K562 (cell line): Measurements from ENCODE around the gene OTUD5. TPM values are rescaled to one million over a fixed set of nuclear protein-coding genes. Genes with fewer than 3 reads are reported as not detected.

Experiments used
- ATF7 ChIP-seq: fragments of 450-650 bp; IDR thresholded peaks from 2 replicates; pipeline ENCODE4 v1.7.1; 2014; ENCODE audit warnings: mild to moderate bottlenecking, moderate library complexity
- EP300 ChIP-seq: IDR thresholded peaks from 2 replicates; pipeline ENCODE4 v1.6.1; 2012; ENCODE audit warnings: low read length, improper control_type of control experiment
- HCFC1 ChIP-seq: IDR thresholded peaks from 2 replicates; pipeline ENCODE4 v1.6.1; 2012; ENCODE audit warnings: low read depth, low read length, improper control_type of control experiment
- MEIS2 ChIP-seq: fragments of 450-650 bp; IDR thresholded peaks from 2 replicates; pipeline ENCODE4 v1.6.1; 2014; ENCODE audit warnings: mild to moderate bottlenecking; ENCODE audit not compliant: partially characterized antibody
- NKRF ChIP-seq: fragments of 450-650 bp; IDR thresholded peaks from 2 replicates; pipeline ENCODE4 v1.6.1; 2016; ENCODE audit warnings: borderline replicate concordance
- NR2C2 ChIP-seq, 2 experiments: fragments of 200-800 bp in 1 of 2; sonication (Bioruptor generic) in 1 of 2; sonication (generic) in 1 of 2; formaldehyde crosslinking in 1 of 2; IDR thresholded peaks; 2 replicates each; pipeline versions ENCODE4 v1.6.1 to v1.8.0; 2016 to 2022; ENCODE audit warnings: mild to moderate bottlenecking in 1 of 2, missing compliant biosample characterization in 1 of 2, missing genetic modification characterization in 1 of 2, missing genetic modification reagents in 1 of 2
- PYGO2 ChIP-seq: fragments of 450-650 bp; IDR thresholded peaks from 2 replicates; pipeline ENCODE4 v1.6.1; 2016; ENCODE audit warnings: mild to moderate bottlenecking, missing genetic modification characterization, moderate library complexity, missing compliant biosample characterization
- REST ChIP-seq, 2 experiments: fragments of 450-650 bp; formaldehyde crosslinking in 1 of 2; IDR thresholded peaks; 2 replicates each; pipeline versions ENCODE4 v1.4.0 to v1.6.1; 2014 to 2020; ENCODE audit warnings: mild to moderate bottlenecking in 2 of 2, borderline replicate concordance in 1 of 2, low read depth in 1 of 2
- RNF2 ChIP-seq: sonication (generic); IDR thresholded peaks from 2 replicates; pipeline ENCODE4 v1.6.1; 2016
- SREBF1 ChIP-seq: fragments of 150-350 bp; IDR thresholded peaks from 2 replicates; pipeline ENCODE4 v1.6.1; 2014; ENCODE audit warnings: antibody characterized with exemption, low read depth, low read length, borderline replicate concordance
- STAT6 ChIP-seq: sonication (generic); formaldehyde crosslinking; IDR thresholded peaks from 2 replicates; pipeline ENCODE4 v1.8.1; 2023; ENCODE audit warnings: mild to moderate bottlenecking, missing genetic modification reagents
- TBP ChIP-seq: optimal IDR thresholded peaks from 2 replicates; pipeline ENCODE3; 2011; ENCODE audit warnings: low read depth, low read length, improper control_type of control experiment
- ZBED1 ChIP-seq: IDR thresholded peaks from 2 replicates; pipeline ENCODE4 v1.6.1; 2014
- ZNF436 ChIP-seq: fragments of 250-450, 450-650 bp; sonication (Bioruptor Pico); formaldehyde crosslinking; IDR thresholded peaks from 2 replicates; pipeline ENCODE4 v1.7.0; 2020; ENCODE audit warnings: mild to moderate bottlenecking
- polyA plus RNA-seq, 8 experiments: library from polyadenylated mRNA; depleted of rRNA in 4 of 8; stranded (reverse) in 5 of 8; unstranded in 3 of 8; fragments of >200 nt; fragmentation: Nextera tagmentation in 2 of 8; fragmentation: Illumina TruSeq in 1 of 8; extraction: Ambion mirVana in 2 of 8; extraction: Trizol in 1 of 8; gene quantifications; 2 replicates each; pipeline versions ENCODE4 v1.2.1 to v1.2.3, GENCODE V29; 2011 to 2014; ENCODE audit warnings: inconsistent platforms in 1 of 8, missing spikeins in 1 of 8
- total RNA-seq, 7 experiments: library from RNA; depleted of rRNA in 6 of 7; stranded (reverse); fragments of >200 nt in 6 of 7; fragmentation: Illumina TruSeq in 2 of 7; extraction: Trizol in 2 of 7; gene quantifications; 2 replicates each; pipeline versions ENCODE4 v1.2.1 to v1.2.3, GENCODE V29; 2011 to 2021; ENCODE audit warnings: low replicate concordance in 1 of 7

The OTUD5 gene
- total and polyA plus RNA-seq, 9 of the 15 experiments (the other 6 are each of a cell fraction or from before 2014, with no cell fraction given) = 3.6 to 102 (median 59.0) TPM

- 0 out of 2 replicates have a peak, but pooled peaks have one; percentile 65 for TF ChIP-seq SREBF1
- TF ChIP-seq EP300 = peak; percentile 86
- no peak for TF ChIP-seq PYGO2 (tag)
- TF ChIP-seq NR2C2 (CRISPR knock-in tag; IDR thresholded peaks at IDR 0.05) = peak; percentile 89
- TF ChIP-seq NR2C2 (tag; IDR thresholded peaks at IDR 0.05) = peak; percentile 96
- peak; percentile 62 for TF ChIP-seq HCFC1
- peak; percentile 64; the same call in 1 of the 2 replicates for TF ChIP-seq ATF7
- TF ChIP-seq REST (IDR thresholded peaks at IDR 0.05; ENCODE audit: borderline replicate concordance) = peak; percentile 78
- TF ChIP-seq REST (CRISPR knock-in tag; IDR thresholded peaks at IDR 0.05; ENCODE audit: low read depth) = no peak
- TF ChIP-seq RNF2 = 0 out of 2 replicates have a peak, but pooled peaks have one; percentile 18
- no peak for TF ChIP-seq STAT6 (CRISPR knock-in tag)
- TF ChIP-seq NKRF = peak; percentile 20; the same call in 1 of the 2 replicates
- 0 out of 2 replicates have a peak, but pooled peaks have one; percentile 32 for TF ChIP-seq ZBED1
- TF ChIP-seq TBP = no peak
- peak; percentile 87 for TF ChIP-seq MEIS2
- 0 out of 2 replicates have a peak, but pooled peaks have one; percentile 5 for TF ChIP-seq ZNF436 (CRISPR knock-in tag)
Observed at GRCh38 chrX:48917139-48918001, 40.0 kb downstream of the OTUD5 start (continued).
